H9 (cell line): ENCODE results near the gene CD9. TPM values are rescaled to one million over a fixed set of nuclear protein-coding genes. Genes with fewer than 3 reads are reported as not detected.

Source experiments
- DNase-seq: peaks from one replicate; pipeline ENCODE4 v3.0.0-alpha.2; 2017
- H2AFZ ChIP-seq: one replicate; pipeline ENCODE4 v1.6.1; 2013; ENCODE audit warnings: mild to moderate bottlenecking, low read length, control low read depth, moderate library complexity
- H2AK5ac ChIP-seq: 2 replicates; pipeline ENCODE4 v1.6.1; 2013; ENCODE audit warnings: low read length, control low read depth, mixed read lengths; ENCODE audit not compliant: insufficient read length
- H2BK120ac ChIP-seq: one replicate; pipeline ENCODE4 v1.6.1; 2013; ENCODE audit warnings: low read depth, mild to moderate bottlenecking, low read length, control low read depth, inconsistent platforms; ENCODE audit not compliant: poor library complexity, severe bottlenecking
- H2BK12ac ChIP-seq: 2 replicates; pipeline ENCODE4 v1.6.1; 2013; ENCODE audit warnings: low read length, control low read depth, mixed read lengths, low read depth; ENCODE audit not compliant: insufficient read length
- H2BK15ac ChIP-seq: 2 replicates; pipeline ENCODE4 v1.6.1; 2013; ENCODE audit warnings: low read depth, low read length, control low read depth
- H2BK20ac ChIP-seq: one replicate; pipeline ENCODE4 v1.6.1; 2013; ENCODE audit warnings: low read depth, mild to moderate bottlenecking, low read length, control low read depth, inconsistent platforms; ENCODE audit not compliant: poor library complexity, severe bottlenecking
- H2BK5ac ChIP-seq: 2 replicates; pipeline ENCODE4 v1.6.1; 2013; ENCODE audit warnings: low read length, control low read depth, mixed read lengths; ENCODE audit not compliant: insufficient read length
- H3K14ac ChIP-seq: 2 replicates; pipeline ENCODE4 v1.6.1; 2013; ENCODE audit warnings: low read length, control low read depth; ENCODE audit not compliant: insufficient read depth
- H3K18ac ChIP-seq: 2 replicates; pipeline ENCODE4 v1.6.1; 2013; ENCODE audit warnings: low read depth, mild to moderate bottlenecking, mixed read lengths, low read length, control low read depth; ENCODE audit not compliant: insufficient read length
- H3K23ac ChIP-seq: 2 replicates; pipeline ENCODE4 v1.6.1; 2013; ENCODE audit warnings: low read length, control low read depth, mixed read lengths, low read depth; ENCODE audit not compliant: insufficient read length
- H3K23me2 ChIP-seq: 2 replicates; pipeline ENCODE4 v1.6.1; 2013; ENCODE audit warnings: low read depth, mild to moderate bottlenecking, mixed read lengths, low read length, control low read depth; ENCODE audit not compliant: insufficient read length, poor library complexity, severe bottlenecking
- H3K27ac ChIP-seq: 2 replicates; pipeline ENCODE4 v1.5.1; 2013; ENCODE audit warnings: low read length, control low read depth, mixed read lengths, low read depth; ENCODE audit not compliant: insufficient read length
- H3K27me3 ChIP-seq: 2 replicates; pipeline ENCODE4 v1.6.1; 2013; ENCODE audit warnings: low read length, control low read depth, inconsistent platforms; ENCODE audit not compliant: insufficient read depth
- H3K4ac ChIP-seq: 2 replicates; pipeline ENCODE4 v1.6.1; 2013; ENCODE audit warnings: low read depth, mild to moderate bottlenecking, control low read depth, inconsistent platforms, low read length, moderate library complexity
- H3K4me1 ChIP-seq: 2 replicates; pipeline ENCODE4 v1.6.1; 2013; ENCODE audit warnings: low read length, control low read depth, inconsistent platforms; ENCODE audit not compliant: insufficient read depth
- H3K4me2 ChIP-seq: 2 replicates; pipeline ENCODE4 v1.6.1; 2013; ENCODE audit warnings: low read length, control low read depth, mixed read lengths; ENCODE audit not compliant: insufficient read length, insufficient read depth
- H3K56ac ChIP-seq: 2 replicates; pipeline ENCODE4 v1.6.1; 2013; ENCODE audit warnings: low read depth, mild to moderate bottlenecking, mixed read lengths, low read length, control low read depth; ENCODE audit not compliant: insufficient read length
- H3K79me1 ChIP-seq: 2 replicates; pipeline ENCODE4 v1.6.1; 2013; ENCODE audit warnings: low read depth, mild to moderate bottlenecking, moderate library complexity, low read length, control low read depth, inconsistent platforms; ENCODE audit not compliant: insufficient read depth, poor library complexity, severe bottlenecking
- H3K79me2 ChIP-seq: 2 replicates; pipeline ENCODE4 v1.6.1; 2013; ENCODE audit warnings: low read length, control low read depth, inconsistent platforms; ENCODE audit not compliant: insufficient read depth
- H3K9ac ChIP-seq: 2 replicates; pipeline ENCODE4 v1.6.1; 2013; ENCODE audit warnings: low read length, control low read depth, mixed read lengths; ENCODE audit not compliant: insufficient read length; ENCODE audit errors: extremely low read depth
- H3K9me3 ChIP-seq: one replicate; pipeline ENCODE4 v1.6.1; 2013; ENCODE audit warnings: low read depth, low read length, inconsistent platforms; ENCODE audit not compliant: control insufficient read depth
- H3T11ph ChIP-seq: one replicate; pipeline ENCODE4 v1.6.1; 2013; ENCODE audit warnings: mild to moderate bottlenecking, low read length, control low read depth, inconsistent platforms
- H4K20me1 ChIP-seq: one replicate; pipeline ENCODE4 v1.6.1; 2013; ENCODE audit not compliant: control insufficient read depth, insufficient read length, insufficient read depth
- H4K5ac ChIP-seq: 2 replicates; pipeline ENCODE4 v1.6.1; 2013; ENCODE audit warnings: low read depth, mild to moderate bottlenecking, mixed read lengths, low read length, control low read depth; ENCODE audit not compliant: insufficient read length
- H4K8ac ChIP-seq: replicated peaks from 2 replicates; pipeline ENCODE4 v1.6.1; 2013; ENCODE audit warnings: low read length, control low read depth, mixed read lengths, low read depth; ENCODE audit not compliant: insufficient read length
- H4K91ac ChIP-seq: 2 replicates; pipeline ENCODE4 v1.6.1; 2013; ENCODE audit warnings: low read depth, mild to moderate bottlenecking, moderate library complexity, mixed read lengths, low read length, control low read depth; ENCODE audit not compliant: insufficient read length
- H3K27ac Mint-ChIP-seq, 3 experiments: 2 replicates in 2 of 3; 3 replicates in 1 of 3; pipeline ENCODE4 v1.8.0; 2020 to 2021; ENCODE audit warnings: mixed read lengths in 3 of 3, mild to moderate bottlenecking in 1 of 3, moderate library complexity in 1 of 3
- H3K27me3 Mint-ChIP-seq: 2 replicates; pipeline ENCODE4 v1.8.0; 2021; ENCODE audit warnings: low read depth, mild to moderate bottlenecking, moderate library complexity, mixed read lengths
- H3K36me3 Mint-ChIP-seq, 3 experiments: 2 replicates in 2 of 3; 3 replicates in 1 of 3; pipeline ENCODE4 v1.8.0; 2020 to 2021; ENCODE audit warnings: low read depth in 3 of 3, mixed read lengths in 3 of 3; ENCODE audit not compliant: insufficient read depth in 1 of 3
- H3K4me1 Mint-ChIP-seq, 2 experiments: 2 replicates each; pipeline ENCODE4 v1.8.0; 2020; ENCODE audit warnings: mixed read lengths in 2 of 2
- H3K4me3 Mint-ChIP-seq, 2 experiments: 2 replicates in 1 of 2; 3 replicates in 1 of 2; pipeline ENCODE4 v1.8.0; 2020 to 2021; ENCODE audit warnings: mild to moderate bottlenecking in 2 of 2, mixed read lengths in 2 of 2, moderate library complexity in 1 of 2
- H3K9me3 Mint-ChIP-seq, 2 experiments: 2 replicates in 1 of 2; 3 replicates in 1 of 2; pipeline ENCODE4 v1.8.0; 2020; ENCODE audit warnings: mild to moderate bottlenecking in 2 of 2, mixed read lengths in 2 of 2, moderate library complexity in 1 of 2
- CTCF ChIP-seq: fragments of 200-600 bp; sonication (generic); conservative IDR thresholded peaks from 3 replicates; pipeline ENCODE4 v1.8.0; 2021; ENCODE audit warnings: antibody characterized with exemption, mild to moderate bottlenecking
- WGBS: extraction: QIAGEN DNeasy Blood & Tissue Kit; methylation state at CpG from one replicate; pipeline ENCODE4 v1.1.7; 2013; ENCODE audit warnings: missing lambda C conversion rate, low lambda C conversion rate, mixed read lengths; ENCODE audit not compliant: insufficient read length; ENCODE audit errors: extremely low coverage; 5-methylcytosine and 5-hydroxymethylcytosine counted together
- total RNA-seq: library from RNA; stranded (reverse); gene quantifications from 2 replicates; pipeline ENCODE4 v1.2.1, GENCODE V29; 2021

The CD9 gene
- total RNA-seq, 1 experiment from 2014 or later: 132 TPM

DNA sequence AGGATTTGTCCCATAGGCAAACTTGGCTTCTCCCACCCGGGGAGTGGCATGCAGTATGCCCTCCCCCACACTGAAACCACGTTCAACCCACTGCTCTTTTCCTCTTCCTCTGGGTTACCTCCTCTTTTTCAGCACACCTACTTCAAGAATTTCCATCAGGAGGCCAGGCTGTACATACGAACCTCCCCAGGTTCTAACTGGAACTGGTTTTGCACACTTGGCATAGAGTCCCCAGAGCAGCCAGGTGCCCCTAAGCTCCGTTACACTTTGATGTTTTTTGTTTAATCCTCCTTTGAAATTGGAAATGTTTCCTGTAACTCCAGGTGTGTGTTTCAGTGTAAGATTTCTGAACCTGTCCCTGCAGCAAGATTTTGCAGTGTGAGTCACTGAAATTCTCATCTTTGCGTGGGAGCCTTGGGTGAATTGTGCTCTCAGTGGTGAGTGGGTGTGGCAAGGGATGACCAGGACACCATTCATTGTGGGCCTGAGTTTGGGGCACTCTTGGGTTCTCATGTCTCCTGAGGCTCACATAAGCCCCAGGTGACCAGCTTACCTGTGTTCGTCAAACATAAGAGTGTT, 18.2 kb downstream of the CD9 start:
- Histone ChIP-seq H3K4ac (no peak overlapping the region), H2AK5ac (no peak overlapping the region), H4K5ac (no peak overlapping the region), H4K8ac (no peak overlapping the region), H3K4me2 (no peak overlapping the region), H3K18ac (no peak overlapping the region), H3K23ac (no peak overlapping the region), H3K79me1 (peaks cover 3% of the 10 kb centered on the region), H3K79me2 (peaks cover 18% of the 10 kb centered on the region; the same call in 1 of the 2 replicates), H3K27ac (no peak overlapping the region), H3K23me2 (no peaks in the 10 kb centered on the region), H3K56ac (no peak overlapping the region), H3K27me3 (no peaks in the 10 kb centered on the region), H2AFZ (no peak overlapping the region), H4K91ac (no peak overlapping the region), H3K9ac (no peak overlapping the region), H3K4me1 (peaks cover 42% of the 10 kb centered on the region), H2BK20ac (no peak overlapping the region), H3K14ac (no peak overlapping the region), H2BK120ac (no peak overlapping the region), H2BK15ac (no peak overlapping the region), H3K9me3 (no peaks in the 10 kb centered on the region), H4K20me1 (no peaks in the 10 kb centered on the region), H3T11ph (no peak overlapping the region), H2BK5ac (no peak overlapping the region), H2BK12ac (no peak overlapping the region)
- H3K9me3 Mint-ChIP-seq: no peaks in the 10 kb centered on the region
- peaks cover 3 to 30% (median 13%) of the 10 kb centered on the region in 3 experiments; a peak in 6 of 7 replicates for H3K36me3 Mint-ChIP-seq
- peaks cover 62 to 74% of the 10 kb centered on the region in 2 experiments for H3K4me1 Mint-ChIP-seq
- H3K27me3 Mint-ChIP-seq: no peaks in the 10 kb centered on the region; the same call in 1 of the 2 replicates
- no peak overlapping the region for H3K4me3 Mint-ChIP-seq
- TF ChIP-seq CTCF: no peak
- WGBS: no CpG with 5 or more reads among the region's 6 CpGs
- DNase-seq: no peak
- H3K27ac Mint-ChIP-seq: peak overlapping the region in 1 of 3 experiments; percentile 89; a peak in 2 of 7 replicates
